DOHH2 (cell line): ENCODE results near the gene RAB6B.

Experiments used
- EZH2phosphoT487 ChIP-seq: fragments of 200-600 bp; sonication (generic); IDR thresholded peaks from 2 replicates; pipeline ENCODE4 v1.6.1; 2017; ENCODE audit warnings: borderline replicate concordance, mild to moderate bottlenecking, antibody characterized with exemption, low read length, moderate library complexity, mixed read lengths
- TF ChIP-seq, protein P1 (sequence below): fragments of 200-600 bp; sonication (generic); IDR thresholded peaks from one replicate; pipeline ENCODE4 v1.5.1; 2014; ENCODE audit warnings: antibody characterized with exemption, mild to moderate bottlenecking, low read depth, low read length; ENCODE audit not compliant: poor library complexity, severe bottlenecking

DNA sequence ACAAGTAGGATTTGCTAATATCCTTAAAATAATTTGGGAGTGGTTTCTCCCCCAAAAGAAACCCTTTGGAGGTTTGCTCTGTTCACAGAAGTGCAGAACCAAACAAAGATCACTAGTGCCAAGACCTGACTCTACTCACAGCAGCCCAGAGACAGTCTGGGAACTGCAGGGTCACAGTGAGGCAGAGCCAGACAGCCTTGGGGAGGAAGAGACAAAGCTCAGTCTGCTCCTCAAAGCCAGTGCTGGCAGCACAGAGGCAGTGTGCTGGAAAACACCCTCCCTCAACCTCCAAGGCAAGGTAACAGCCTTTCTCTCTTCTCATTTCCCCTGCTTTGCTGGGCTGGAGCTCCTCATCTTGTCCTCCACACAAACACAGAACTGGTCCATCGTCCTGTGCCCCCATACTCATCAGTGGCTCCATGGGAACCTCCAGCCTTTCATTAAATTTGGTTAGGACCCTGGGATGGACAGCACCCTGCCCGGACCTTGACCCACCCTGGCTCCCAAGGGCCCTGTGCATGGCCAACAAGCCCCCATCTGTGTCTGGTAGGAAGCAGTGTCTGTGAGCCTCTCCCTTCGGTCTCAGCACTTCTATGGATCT, 12.6 kb downstream of the RAB6B start:
- TF ChIP-seq, protein P1, sequence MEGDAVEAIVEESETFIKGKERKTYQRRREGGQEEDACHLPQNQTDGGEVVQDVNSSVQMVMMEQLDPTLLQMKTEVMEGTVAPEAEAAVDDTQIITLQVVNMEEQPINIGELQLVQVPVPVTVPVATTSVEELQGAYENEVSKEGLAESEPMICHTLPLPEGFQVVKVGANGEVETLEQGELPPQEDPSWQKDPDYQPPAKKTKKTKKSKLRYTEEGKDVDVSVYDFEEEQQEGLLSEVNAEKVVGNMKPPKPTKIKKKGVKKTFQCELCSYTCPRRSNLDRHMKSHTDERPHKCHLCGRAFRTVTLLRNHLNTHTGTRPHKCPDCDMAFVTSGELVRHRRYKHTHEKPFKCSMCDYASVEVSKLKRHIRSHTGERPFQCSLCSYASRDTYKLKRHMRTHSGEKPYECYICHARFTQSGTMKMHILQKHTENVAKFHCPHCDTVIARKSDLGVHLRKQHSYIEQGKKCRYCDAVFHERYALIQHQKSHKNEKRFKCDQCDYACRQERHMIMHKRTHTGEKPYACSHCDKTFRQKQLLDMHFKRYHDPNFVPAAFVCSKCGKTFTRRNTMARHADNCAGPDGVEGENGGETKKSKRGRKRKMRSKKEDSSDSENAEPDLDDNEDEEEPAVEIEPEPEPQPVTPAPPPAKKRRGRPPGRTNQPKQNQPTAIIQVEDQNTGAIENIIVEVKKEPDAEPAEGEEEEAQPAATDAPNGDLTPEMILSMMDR = no peak
- no peak for TF ChIP-seq EZH2phosphoT487
